GM21526 (cell line): Measurements from ENCODE around the gene TRIM69.
"Not testable (repeated sequence)": the region's sequence is repeated elsewhere in the genome, so short reads cannot be mapped to it uniquely, and the experiment has no call there.

ENCODE experiments used
- ATAC-seq: cut with Tn5 transposase; IDR thresholded peaks from one replicate; pipeline ENCODE4 v1.9.1; 2021; ENCODE audit warnings: moderate library complexity; ENCODE audit not compliant: unreplicated experiment, low FRiP score

Gene TRIM69

GRCh38 chr15:44735482-44736180 is 697 bp upstream of the TRIM69 start:
- ATAC-seq: no peak

- no peak for ATAC-seq
Observed at GRCh38 chr15:44738340-44738984, 2.1 kb downstream of the TRIM69 start.

DNA sequence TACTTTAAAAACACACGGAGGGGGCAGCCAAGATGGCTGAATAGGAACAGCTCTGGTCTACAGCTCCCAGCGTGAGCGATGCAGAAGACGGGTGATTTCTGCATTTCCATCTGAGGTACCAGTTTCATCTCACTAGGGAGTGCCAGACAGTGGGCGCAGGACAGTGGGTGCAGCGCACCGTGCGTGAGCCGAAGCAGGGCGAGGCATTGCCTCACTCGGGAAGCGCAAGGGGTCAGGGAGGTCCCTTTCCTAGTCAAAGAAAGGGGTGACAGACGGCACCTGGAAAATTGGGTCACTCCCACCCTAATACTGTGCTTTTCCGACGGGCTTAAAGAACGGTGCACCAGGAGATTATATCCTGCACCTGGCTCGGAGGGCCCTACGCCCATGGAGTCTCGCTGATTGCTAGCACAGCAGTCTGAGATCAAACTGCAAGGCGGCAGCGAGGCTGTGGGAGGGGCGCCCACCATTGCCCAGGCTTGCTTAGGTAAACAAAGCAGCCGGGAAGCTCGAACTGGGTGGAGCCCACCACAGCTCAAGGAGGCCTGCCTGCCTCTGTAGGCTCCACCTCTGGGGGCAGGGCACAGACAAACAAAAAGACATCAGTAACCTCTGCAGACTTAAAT is 3.0 kb downstream of the TRIM69 start:
- ATAC-seq: not testable (repeated sequence)

- not testable (repeated sequence) for ATAC-seq
Observed at GRCh38 chr15:44743454-44743853, 7.1 kb downstream of the TRIM69 start.

- no peak for ATAC-seq
Observed at GRCh38 chr15:44753345-44753744, 17.0 kb downstream of the TRIM69 start.

DNA sequence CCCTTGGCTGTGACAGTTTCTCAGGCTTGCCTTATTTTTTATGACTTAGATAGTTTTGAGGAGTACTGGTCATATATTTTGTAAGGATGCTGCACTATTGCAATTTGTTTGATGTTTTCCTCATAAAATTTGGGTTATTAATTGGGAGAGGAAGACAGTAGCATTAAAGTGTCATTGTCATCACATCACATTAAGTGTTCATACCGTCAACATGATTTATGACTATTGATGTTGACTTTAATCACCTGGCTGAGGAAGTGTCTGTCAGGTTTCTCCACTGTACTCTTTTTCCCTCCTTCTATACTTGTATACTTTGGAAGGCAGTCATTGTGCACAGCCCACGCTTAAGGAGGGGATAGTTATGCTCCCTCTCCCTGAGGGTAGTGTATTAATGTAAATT is 26.9 kb downstream of the TRIM69 start:
- ATAC-seq: no peak

GRCh38 chr15:44763848-44764247 is 27.5 kb downstream of the TRIM69 start:
- no peak for ATAC-seq

DNA sequence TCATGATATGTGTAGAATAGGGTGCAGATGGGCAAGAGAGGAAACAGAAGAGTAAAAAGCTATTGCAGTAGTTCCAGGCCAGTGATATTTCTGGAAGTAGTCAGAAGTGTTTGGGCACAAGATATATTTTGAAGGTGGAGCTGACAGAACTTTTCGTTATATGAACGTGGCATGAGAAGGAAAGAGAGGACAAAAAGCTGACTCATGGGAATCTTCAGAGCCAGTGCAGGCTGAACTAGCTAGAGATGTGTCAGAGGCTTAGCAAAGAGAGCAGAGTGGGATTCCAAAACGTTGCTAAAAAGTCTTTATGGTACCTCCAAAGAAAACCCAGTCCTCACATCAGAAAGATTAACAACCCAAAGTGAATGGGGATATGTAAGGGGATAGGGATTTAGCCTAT is 28.7 kb downstream of the TRIM69 start:
- ATAC-seq: no peak

- no peak for ATAC-seq
Observed at GRCh38 chr15:44769521-44769920, 33.2 kb downstream of the TRIM69 start.

DNA sequence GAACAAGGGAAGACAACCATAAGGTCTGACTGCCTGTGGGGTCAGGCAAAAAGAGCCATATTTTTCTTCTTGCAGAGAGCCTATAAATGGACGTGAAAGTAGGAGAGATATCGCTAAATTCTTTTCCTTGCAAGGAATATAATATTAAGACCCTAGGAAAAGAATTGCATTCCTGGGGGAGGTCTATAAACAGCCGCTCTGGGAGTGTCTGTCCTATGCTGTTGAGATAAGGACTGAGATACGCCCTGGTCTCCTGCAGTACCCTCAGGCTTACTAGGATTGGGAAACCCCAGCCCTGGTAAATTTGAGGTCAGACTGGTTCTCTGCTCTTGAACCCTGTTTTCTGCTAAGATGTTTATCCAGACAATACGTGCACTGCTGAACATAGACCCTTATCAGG is 34.4 kb downstream of the TRIM69 start:
- ATAC-seq: not testable (repeated sequence)

DNA sequence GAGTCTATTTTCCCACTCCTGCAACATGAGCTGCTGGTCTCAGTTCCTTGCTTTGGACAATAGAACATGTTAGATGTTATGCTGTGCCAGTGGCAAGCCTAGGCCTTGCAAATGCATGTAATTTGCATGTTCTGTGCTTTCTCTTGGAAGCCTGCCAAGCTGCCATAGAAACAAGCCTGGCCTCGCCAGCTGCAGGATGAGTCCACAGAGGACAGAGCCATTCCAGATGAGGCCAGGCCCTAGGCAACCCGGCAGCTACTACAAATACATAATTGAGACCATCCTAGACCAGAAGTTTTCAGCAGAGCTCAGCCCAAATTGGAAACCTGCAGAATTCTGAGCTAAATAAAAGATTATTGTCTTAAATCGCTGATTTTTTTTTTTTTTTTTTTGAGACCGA is 39.6 kb downstream of the TRIM69 start:
- no peak for ATAC-seq

DNA sequence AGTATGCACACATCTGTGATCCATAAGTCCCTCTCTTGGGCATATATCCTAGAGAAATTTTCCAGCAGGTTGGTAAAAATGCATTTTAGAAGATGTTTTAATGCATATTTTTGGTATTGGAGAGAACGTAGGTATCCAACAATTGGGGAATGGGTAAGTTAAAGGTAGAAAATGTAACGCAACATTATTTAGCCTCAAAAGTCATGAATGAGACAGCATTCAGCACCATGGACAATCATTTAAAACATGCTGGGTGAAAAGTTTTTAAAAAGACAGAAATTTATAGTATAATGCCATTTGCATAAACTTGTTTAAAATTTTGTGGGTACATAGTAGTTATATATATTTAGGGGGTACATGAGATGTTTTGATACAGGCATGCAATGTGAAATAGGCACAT is 43.4 kb downstream of the TRIM69 start:
- ATAC-seq: no peak

- ATAC-seq: no peak
Observed at GRCh38 chr15:44780608-44781007, 44.3 kb downstream of the TRIM69 start.

- no peak for ATAC-seq
Observed at GRCh38 chr15:44781128-44781810, 44.9 kb downstream of the TRIM69 start.

DNA sequence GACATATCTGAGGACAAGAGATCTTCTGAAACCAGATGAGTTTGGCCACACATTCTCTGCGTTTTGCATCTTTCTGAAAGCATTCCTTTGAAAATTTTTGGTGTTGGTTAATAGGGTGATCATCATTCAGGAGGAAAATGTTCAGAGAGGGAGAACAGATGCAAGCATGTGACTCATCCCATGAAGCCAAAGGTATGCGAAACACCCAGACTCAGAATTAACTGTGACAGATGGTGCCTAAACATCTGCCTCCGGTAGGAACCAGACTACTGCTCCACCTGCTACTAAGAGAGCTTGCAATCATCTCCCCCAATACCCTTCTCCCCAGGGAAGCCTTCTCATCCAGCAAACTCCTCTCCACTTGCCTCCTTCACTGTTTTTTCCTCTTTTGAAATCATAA is 46.2 kb downstream of the TRIM69 start:
- no peak for ATAC-seq

DNA sequence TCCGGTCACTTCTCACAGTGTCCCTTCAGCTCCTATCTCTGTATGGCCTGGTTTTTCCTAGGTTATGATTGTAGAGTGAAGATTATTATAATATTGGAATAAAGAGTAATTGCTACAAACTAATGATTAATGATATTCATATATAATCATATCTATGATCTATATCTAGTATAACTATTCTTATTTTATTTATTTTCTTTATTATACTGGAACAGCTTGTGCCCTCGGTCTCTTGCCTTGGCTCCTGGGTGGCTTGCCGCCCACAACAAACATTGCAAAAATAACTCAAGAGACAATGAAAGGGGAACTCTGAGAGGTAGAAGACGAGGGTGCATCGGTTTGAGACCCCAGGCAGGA is 48.6 kb downstream of the TRIM69 start:
- ATAC-seq: not testable (repeated sequence)

- ATAC-seq: no peak
Observed at GRCh38 chr15:44788748-44789147, 52.4 kb downstream of the TRIM69 start.

DNA sequence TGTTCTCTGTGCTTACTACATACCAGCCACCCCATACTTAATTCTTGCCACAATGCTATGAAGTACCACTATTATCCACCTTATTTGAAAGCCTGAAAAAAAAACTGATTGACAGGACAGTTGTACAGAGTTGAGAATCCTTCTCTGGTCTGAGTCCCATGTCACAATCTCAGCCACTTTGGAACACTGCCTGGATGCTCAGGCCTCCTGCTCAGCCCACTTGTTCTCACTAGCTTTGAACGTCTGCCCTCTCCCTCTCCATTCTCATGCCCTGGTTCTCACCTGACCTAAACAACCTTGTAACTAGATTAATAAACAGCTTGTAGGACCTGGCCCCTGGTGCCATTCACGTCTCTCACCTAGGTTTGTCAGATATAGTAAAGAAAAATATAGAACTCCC is 53.9 kb downstream of the TRIM69 start:
- no peak for ATAC-seq

- no peak for ATAC-seq
Observed at GRCh38 chr15:44790656-44791055, 54.3 kb downstream of the TRIM69 start.

GRCh38 chr15:44792715-44793114 is 56.4 kb downstream of the TRIM69 start:
- ATAC-seq: no peak

- no peak for ATAC-seq
Observed at GRCh38 chr15:44794072-44794471, 57.7 kb downstream of the TRIM69 start.
